Transverse colon (tissue), 4 donors: ENCODE measurements around the gene SLC18B1. TPM values are rescaled to one million over a fixed set of nuclear protein-coding genes. Genes with fewer than 3 reads are reported as not detected.

Experiments
- DNase-seq: peaks from one replicate; pipeline ENCODE4 v3.0.0-alpha.2; 2019
- H3K27ac ChIP-seq, 4 donors: fragments of 200-600 bp; sonication (generic); 2 replicates each; pipeline ENCODE4 v1.5.1; 2016 to 2018; ENCODE audit warnings: inconsistent platforms in 4 of 4
- H3K27me3 ChIP-seq: fragments of 200-600 bp; sonication (generic); 2 replicates; pipeline ENCODE4 v1.5.1; 2017; ENCODE audit warnings: inconsistent platforms
- H3K36me3 ChIP-seq, 4 donors: fragments of 200-600 bp; sonication (generic); 2 replicates each; pipeline ENCODE4 v1.5.1; 2017 to 2019; ENCODE audit warnings: inconsistent platforms in 4 of 4
- H3K4me1 ChIP-seq, 4 donors: fragments of 200-600 bp; sonication (generic); 2 replicates each; pipeline ENCODE4 v1.5.1; 2017 to 2020; ENCODE audit warnings: inconsistent platforms in 4 of 4
- H3K4me3 ChIP-seq, 4 donors: fragments of 200-600 bp; sonication (generic); 1 replicate in 1 of 4; 2 replicates in 3 of 4; pipeline versions ENCODE4 v1.5.1 to v1.6.1; 2017 to 2019; ENCODE audit warnings: inconsistent platforms in 4 of 4
- H3K9me3 ChIP-seq, 2 donors: fragments of 200-600 bp; sonication (generic); 2 replicates each; pipeline ENCODE4 v1.5.1; 2017 to 2019; ENCODE audit warnings: inconsistent platforms in 2 of 2
- EP300 ChIP-seq: sonication (generic); formaldehyde crosslinking; IDR thresholded peaks from one replicate; pipeline ENCODE4 v1.6.1; 2017; ENCODE audit warnings: antibody characterized with exemption, low read depth
- POLR2A ChIP-seq: fragments of 450-650 bp; IDR thresholded peaks from one replicate; pipeline ENCODE4 v1.6.1; 2016; ENCODE audit warnings: antibody characterized with exemption, mild to moderate bottlenecking, moderate library complexity
- POLR2AphosphoS5 ChIP-seq, 3 donors: sonication (generic); formaldehyde crosslinking; IDR thresholded peaks; one replicate each; pipeline ENCODE4 v1.6.1; 2016; ENCODE audit warnings: antibody characterized with exemption in 3 of 3
- WGBS, 2 donors: methylation state at CpG; one replicate each; pipeline ENCODE4 v1.1.5; 2018; ENCODE audit warnings: low coverage in 1 of 2; 5-methylcytosine and 5-hydroxymethylcytosine counted together
- in situ Hi-C, 4 donors: fragments of 200-750 bp; cut with MboI; loops; one replicate each; pipeline versions ENCODE4 v1.15.0 to v1.15.1; 2017; ENCODE audit warnings: low sequenced_read_pairs in 3 of 4, low pct_ligation_motif_present in 1 of 4, low pct_unique_long_range_greater_than_20kb in 1 of 4
- intact Hi-C: fragments of 100-400 bp; cut with DNase I; formaldehyde crosslinking; loops from one replicate; pipeline ENCODE4 v1.15.1; 2023; ENCODE audit warnings: low total_unique reads
- total RNA-seq, 4 donors: library from RNA; depleted of rRNA; stranded (reverse); fragments of >200 nt; gene quantifications; one replicate each; pipeline ENCODE4 v1.1.0, GENCODE V29; 2016
- TF ChIP-seq, protein P1 (sequence below), 5 experiments: fragments of 200-600 bp in 3 of 5; fragments of 450-650 bp in 2 of 5; sonication (generic) in 3 of 5; IDR thresholded peaks; 1 replicate in 2 of 5; 2 replicates in 3 of 5; pipeline ENCODE4 v1.5.1; 2016 to 2017; ENCODE audit warnings: antibody characterized with exemption in 5 of 5, inconsistent platforms in 3 of 5, mild to moderate bottlenecking in 2 of 5, moderate library complexity in 1 of 5

SLC18B1 gene
- total RNA-seq, 4 donors from 2014 or later = 1.6 to 16.0 (median 10.3) TPM

DNA sequence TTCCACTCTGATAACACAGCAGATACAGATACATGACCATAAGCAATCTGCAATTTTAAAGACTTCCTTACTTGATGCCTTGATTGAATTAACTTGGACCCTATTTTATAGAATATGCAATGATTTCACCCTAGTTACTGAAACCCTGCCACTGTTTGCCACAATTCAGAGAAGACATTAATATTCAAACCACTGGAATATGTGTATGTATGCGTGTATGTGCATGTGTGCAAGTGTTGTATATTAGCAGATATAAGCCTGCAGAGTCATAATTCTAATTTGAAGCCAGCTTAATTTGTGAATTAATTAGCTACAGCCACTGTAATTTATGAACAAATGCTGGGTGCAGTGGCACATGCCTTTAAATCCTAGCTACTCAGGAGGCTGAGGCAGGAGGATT lies 50.0 kb downstream of the SLC18B1 start:
- 90 to 100% methylated on average over 1 of the region's 1 CpG for WGBS, 2 donors
- no peaks in the 10 kb centered on the region for H3K4me1 ChIP-seq
- no peaks in the 10 kb centered on the region for H3K9me3 ChIP-seq
- TF ChIP-seq POLR2AphosphoS5 (IDR thresholded peaks at IDR 0.05) (no peak), EP300 (no peak), POLR2A (no peak)
- TF ChIP-seq, protein P1, sequence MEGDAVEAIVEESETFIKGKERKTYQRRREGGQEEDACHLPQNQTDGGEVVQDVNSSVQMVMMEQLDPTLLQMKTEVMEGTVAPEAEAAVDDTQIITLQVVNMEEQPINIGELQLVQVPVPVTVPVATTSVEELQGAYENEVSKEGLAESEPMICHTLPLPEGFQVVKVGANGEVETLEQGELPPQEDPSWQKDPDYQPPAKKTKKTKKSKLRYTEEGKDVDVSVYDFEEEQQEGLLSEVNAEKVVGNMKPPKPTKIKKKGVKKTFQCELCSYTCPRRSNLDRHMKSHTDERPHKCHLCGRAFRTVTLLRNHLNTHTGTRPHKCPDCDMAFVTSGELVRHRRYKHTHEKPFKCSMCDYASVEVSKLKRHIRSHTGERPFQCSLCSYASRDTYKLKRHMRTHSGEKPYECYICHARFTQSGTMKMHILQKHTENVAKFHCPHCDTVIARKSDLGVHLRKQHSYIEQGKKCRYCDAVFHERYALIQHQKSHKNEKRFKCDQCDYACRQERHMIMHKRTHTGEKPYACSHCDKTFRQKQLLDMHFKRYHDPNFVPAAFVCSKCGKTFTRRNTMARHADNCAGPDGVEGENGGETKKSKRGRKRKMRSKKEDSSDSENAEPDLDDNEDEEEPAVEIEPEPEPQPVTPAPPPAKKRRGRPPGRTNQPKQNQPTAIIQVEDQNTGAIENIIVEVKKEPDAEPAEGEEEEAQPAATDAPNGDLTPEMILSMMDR (IDR thresholded peaks at IDR 0.05) = no peak
- no peak overlapping the region for H3K4me3 ChIP-seq
- in situ Hi-C loops = no loop called here
- no peak for DNase-seq
- no peaks in the 10 kb centered on the region for H3K36me3 ChIP-seq
- intact Hi-C loops = no loop called here
- H3K27ac ChIP-seq = no peak overlapping the region
- H3K27me3 ChIP-seq = no peaks in the 10 kb centered on the region

DNA sequence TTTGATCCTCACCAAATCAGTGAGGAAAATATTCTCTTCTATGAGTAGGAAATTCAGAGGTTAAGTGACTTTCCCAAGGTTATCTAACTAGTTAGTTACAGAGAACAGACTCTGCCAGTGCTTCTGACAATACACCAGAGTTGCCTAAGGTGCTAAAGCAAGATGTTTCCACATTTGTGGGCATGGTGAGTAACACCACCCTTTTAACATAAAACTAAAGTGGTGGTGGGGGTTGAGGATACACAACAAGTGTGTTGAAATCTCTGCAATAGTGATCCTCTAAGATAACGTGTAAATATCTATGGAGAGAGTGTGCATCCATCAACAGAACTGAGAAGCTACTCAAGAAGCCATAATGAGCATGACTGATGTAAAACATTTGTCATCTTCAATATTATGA lies 52.4 kb downstream of the SLC18B1 start:
- Histone ChIP-seq H3K4me1 (no peaks in the 10 kb centered on the region), H3K27me3 (no peaks in the 10 kb centered on the region), H3K4me3 (no peak overlapping the region)

DNA sequence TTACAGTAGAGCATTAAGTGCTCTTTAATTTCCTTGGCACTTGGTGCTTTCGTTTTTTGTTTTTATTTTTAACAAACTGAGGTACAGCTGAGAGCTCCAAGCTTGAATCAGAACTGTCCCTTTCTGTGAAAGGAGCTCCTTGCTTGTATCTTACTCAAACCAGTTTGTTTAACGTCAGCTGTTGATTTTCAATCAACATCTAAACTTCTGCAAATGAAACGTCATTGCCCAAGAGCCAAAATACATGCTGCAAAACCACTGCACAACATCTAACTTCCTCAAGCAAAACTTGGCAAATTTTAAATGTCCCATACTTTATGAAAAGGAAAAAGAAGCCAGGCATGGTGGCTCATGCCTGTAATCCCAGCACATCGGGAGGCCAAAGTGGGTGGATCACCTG lies 55.9 kb downstream of the SLC18B1 start:
- H3K4me3 ChIP-seq = no peak overlapping the region
- in situ Hi-C loops (no loop called here), intact Hi-C loops (no loop called here)
- H3K27ac ChIP-seq = no peak overlapping the region
- no peaks in the 10 kb centered on the region for H3K4me1 ChIP-seq
- DNase-seq = no peak
- no peaks in the 10 kb centered on the region for H3K27me3 ChIP-seq
- no peaks in the 10 kb centered on the region for H3K36me3 ChIP-seq
- no peaks in the 10 kb centered on the region for H3K9me3 ChIP-seq
- TF ChIP-seq, protein P1 (IDR thresholded peaks at IDR 0.05) = no peak
- TF ChIP-seq POLR2AphosphoS5 (IDR thresholded peaks at IDR 0.05) (no peak), POLR2A (no peak), EP300 (no peak)
- 72 to 80% methylated on average over 2 to 4 of the region's 4 CpGs for WGBS, 2 donors

More for the DNA sequence above, 52.4 kb downstream of the SLC18B1 start:
- TF ChIP-seq POLR2A = no peak
- in situ Hi-C loops (no loop called here), intact Hi-C loops (no loop called here)
- Histone ChIP-seq H3K9me3 (no peaks in the 10 kb centered on the region), H3K36me3 (no peaks in the 10 kb centered on the region), H3K27ac (no peak overlapping the region)
- no peak for DNase-seq
- WGBS, 2 donors = 77% methylated on average over 1 of the region's 1 CpG; no CpG with 5 or more reads in 1 of the 2 donors

DNA sequence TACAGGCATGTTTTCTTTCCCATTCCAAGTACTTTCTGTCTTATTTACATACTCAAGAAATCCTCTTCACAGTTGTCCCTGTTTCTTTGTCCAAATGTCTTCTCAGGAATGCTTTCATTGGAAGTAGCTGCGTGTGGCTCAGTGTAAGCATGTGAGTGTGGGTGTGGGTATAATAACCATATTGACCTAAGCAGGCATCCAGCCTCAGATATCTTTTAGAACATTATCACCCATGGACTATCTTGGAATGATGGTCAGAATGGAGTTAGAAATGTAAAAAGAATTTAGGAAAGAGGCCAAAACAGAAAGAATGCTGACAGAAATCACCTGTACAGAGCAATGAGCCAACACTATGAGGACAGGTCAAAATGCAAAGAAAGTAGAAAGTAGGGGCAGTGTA lies 57.2 kb downstream of the SLC18B1 start:
- H3K27me3 ChIP-seq = no peaks in the 10 kb centered on the region
- in situ Hi-C loops (no loop called here), intact Hi-C loops (no loop called here)
- no peak for TF ChIP-seq POLR2A
- TF ChIP-seq, protein P1 (IDR thresholded peaks at IDR 0.05) = no peak
- no peak for TF ChIP-seq EP300
- H3K4me3 ChIP-seq = no peak overlapping the region
- no peaks in the 10 kb centered on the region for H3K9me3 ChIP-seq
- no peak overlapping the region for H3K27ac ChIP-seq
- H3K36me3 ChIP-seq = no peaks in the 10 kb centered on the region
- H3K4me1 ChIP-seq = no peaks in the 10 kb centered on the region
- 50 to 74% methylated on average over 1 of the region's 1 CpG for WGBS, 2 donors
- DNase-seq = no peak

DNA sequence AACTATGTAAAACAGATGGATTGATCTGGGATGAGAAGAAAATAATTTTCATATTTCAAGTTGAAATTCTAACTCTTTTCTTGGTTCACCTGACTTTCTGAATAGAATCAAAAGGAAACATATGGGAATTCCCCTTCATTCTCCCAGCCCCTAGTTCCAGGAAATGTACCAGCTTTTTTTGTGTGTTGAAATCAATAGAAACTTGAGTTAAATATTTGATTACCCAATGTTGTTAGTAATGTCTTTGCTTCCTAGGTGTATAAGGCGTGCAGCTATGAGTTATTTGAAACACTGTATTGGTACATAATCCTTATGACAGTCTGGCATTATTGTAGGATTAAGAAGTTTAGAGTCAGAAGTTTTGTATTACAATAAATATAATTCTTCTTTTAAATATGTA lies 62.2 kb downstream of the SLC18B1 start:
- no peak for DNase-seq
- in situ Hi-C loops = no loop called here

More for the DNA sequence above, 62.2 kb downstream of the SLC18B1 start:
- 35 to 38% methylated on average over 1 of the region's 1 CpG for WGBS, 2 donors
- intact Hi-C loops = no loop called here
- Histone ChIP-seq H3K27ac (no peak overlapping the region), H3K27me3 (no peaks in the 10 kb centered on the region), H3K4me1 (no peaks in the 10 kb centered on the region), H3K9me3 (no peaks in the 10 kb centered on the region), H3K36me3 (no peaks in the 10 kb centered on the region), H3K4me3 (no peak overlapping the region)
- TF ChIP-seq POLR2A (no peak), POLR2AphosphoS5 (IDR thresholded peaks at IDR 0.05) (no peak)
- TF ChIP-seq, protein P1 (IDR thresholded peaks at IDR 0.05) = no peak
